PC-9 (cell line): ENCODE measurements around the gene FNIP2. TPM values are rescaled to one million over a fixed set of nuclear protein-coding genes. Genes with fewer than 3 reads are reported as not detected.
"Not testable (repeated sequence)": the region's sequence is repeated elsewhere in the genome, so short reads cannot be mapped to it uniquely, and the experiment has no call there.

ENCODE experiments used
- BruUV-seq: library from RNA; stranded (reverse); fragments of 400-500 nt; replicated peaks from 2 replicates; lab custom pipeline; 2021; lab: Mats Ljungman, UMichigan
- CTCF ChIA-PET: fragments of 300-600 bp; sonication (Branson Sonifier 250); formaldehyde crosslinking; loops from one replicate; lab custom pipeline; 2022; ENCODE audit warnings: antibody characterized with exemption; lab: Charles Lee
- POLR2A ChIA-PET: fragments of 300-600 bp; sonication (Branson Sonifier 250); formaldehyde crosslinking; loops from one replicate; lab custom pipeline; 2022; ENCODE audit warnings: antibody characterized with exemption; ENCODE audit not compliant: unreplicated experiment; lab: Charles Lee
- DNase-seq, 2 experiments: peaks; one replicate each; pipeline versions ENCODE4 v3.0.0 to v3.0.0-alpha.2; 2015 to 2022; ENCODE audit warnings: mixed read lengths in 1 of 2
- H2AFZ ChIP-seq: fragments of 200-600 bp; sonication (generic); 2 replicates; pipeline ENCODE4 v1.8.1; 2017; ENCODE audit warnings: antibody characterized with exemption
- H3F3A ChIP-seq: fragments of 200-600 bp; sonication (generic); 2 replicates; pipeline ENCODE4 v1.8.1; 2017; ENCODE audit warnings: antibody characterized with exemption, mild to moderate bottlenecking, low read depth; ENCODE audit not compliant: insufficient read depth
- H3K27ac ChIP-seq: fragments of 200-600 bp; sonication (generic); 2 replicates; pipeline ENCODE4 v1.6.1; 2016; ENCODE audit warnings: mixed run types
- H3K27me3 ChIP-seq: fragments of 200-600 bp; sonication (generic); 2 replicates; pipeline ENCODE4 v1.6.1; 2016; ENCODE audit warnings: low read depth, mixed run types; ENCODE audit not compliant: insufficient read depth
- H3K36me3 ChIP-seq: fragments of 200-600 bp; sonication (generic); 2 replicates; pipeline ENCODE4 v1.6.1; 2016; ENCODE audit warnings: low read depth, mixed run types
- H3K4me1 ChIP-seq: fragments of 200-600 bp; sonication (generic); replicated peaks from 2 replicates; pipeline ENCODE4 v1.6.1; 2016; ENCODE audit warnings: mixed run types; ENCODE audit not compliant: insufficient read depth
- H3K4me2 ChIP-seq: fragments of 200-600 bp; sonication (generic); 2 replicates; pipeline ENCODE4 v1.6.1; 2017; ENCODE audit warnings: mixed run types
- H3K4me3 ChIP-seq: fragments of 200-600 bp; sonication (generic); 2 replicates; pipeline ENCODE4 v1.6.1; 2016; ENCODE audit warnings: mixed run types
- H3K79me2 ChIP-seq: fragments of 200-600 bp; sonication (generic); 2 replicates; pipeline ENCODE4 v1.6.1; 2017; ENCODE audit warnings: low read depth, mixed run types
- H3K9me2 ChIP-seq: fragments of 200-600 bp; sonication (generic); 2 replicates; pipeline ENCODE4 v1.8.1; 2017; ENCODE audit warnings: mild to moderate bottlenecking; ENCODE audit not compliant: insufficient read depth
- H3K9me3 ChIP-seq: fragments of 200-600 bp; sonication (generic); 2 replicates; pipeline ENCODE4 v1.8.1; 2016; ENCODE audit warnings: low read depth; ENCODE audit not compliant: insufficient read depth
- H4K20me1 ChIP-seq: fragments of 200-600 bp; sonication (generic); 2 replicates; pipeline ENCODE4 v1.8.1; 2017; ENCODE audit not compliant: insufficient read depth
- EZH2 ChIP-seq: fragments of 200-600 bp; sonication (generic); IDR thresholded peaks from 2 replicates; pipeline ENCODE4 v1.8.0; 2017; ENCODE audit warnings: antibody characterized with exemption, low read depth
- intact Hi-C: fragments of 100-400 bp; cut with micrococcal nuclease; formaldehyde crosslinking; loops from one replicate; pipeline ENCODE4 v1.10.0; 2022; ENCODE audit not compliant: unreplicated experiment
- total RNA-seq: library from RNA; stranded (reverse); gene quantifications from 2 replicates; pipeline ENCODE4 v1.2.3, GENCODE V29; 2021
- TF ChIP-seq, protein P1 (sequence below): fragments of 200-600 bp; sonication (generic); conservative IDR thresholded peaks from 2 replicates; pipeline ENCODE4 v1.6.1; 2017; ENCODE audit warnings: mixed run types, antibody characterized with exemption, mild to moderate bottlenecking, moderate library complexity

The FNIP2 gene
- total RNA-seq, 1 experiment from 2014 or later, result 2.5 TPM

DNA sequence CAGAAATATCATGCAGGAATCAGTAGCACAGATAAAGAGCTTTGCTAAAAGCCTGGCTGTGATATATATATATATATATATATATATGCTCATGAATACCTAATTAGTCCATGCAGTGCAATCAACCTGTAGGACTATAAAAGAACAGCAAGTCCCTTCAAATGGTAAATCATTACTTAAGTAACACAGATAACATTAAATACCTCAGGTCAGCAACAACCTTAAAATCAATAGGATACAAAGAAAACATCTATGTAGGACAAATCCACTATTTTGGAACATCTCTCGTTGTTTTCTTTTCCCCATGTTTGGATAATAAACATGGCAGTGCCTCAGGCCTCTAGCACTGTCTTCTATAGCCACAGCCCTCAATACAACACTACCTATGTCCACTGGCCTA, 106.6 kb downstream of the FNIP2 start:
- Histone ChIP-seq H3K9me3 (no peaks in the 10 kb centered on the region), H3K4me3 (no peak overlapping the region), H3K27me3 (no peaks in the 10 kb centered on the region), H2AFZ (no peak overlapping the region), H3K27ac (no peak overlapping the region), H3K4me2 (no peak overlapping the region), H3K36me3 (no peaks in the 10 kb centered on the region), H3K79me2 (no peaks in the 10 kb centered on the region), H3F3A (peaks cover 10% of the 10 kb centered on the region; the same call in 1 of the 2 replicates), H3K4me1 (peaks cover 22% of the 10 kb centered on the region), H3K9me2 (no peaks in the 10 kb centered on the region), H4K20me1 (no peaks in the 10 kb centered on the region)
- BruUV-seq, result no TSS peak
- DNase-seq, result no peak
- CTCF ChIA-PET, result no interaction called here
- TF ChIP-seq, protein P1, sequence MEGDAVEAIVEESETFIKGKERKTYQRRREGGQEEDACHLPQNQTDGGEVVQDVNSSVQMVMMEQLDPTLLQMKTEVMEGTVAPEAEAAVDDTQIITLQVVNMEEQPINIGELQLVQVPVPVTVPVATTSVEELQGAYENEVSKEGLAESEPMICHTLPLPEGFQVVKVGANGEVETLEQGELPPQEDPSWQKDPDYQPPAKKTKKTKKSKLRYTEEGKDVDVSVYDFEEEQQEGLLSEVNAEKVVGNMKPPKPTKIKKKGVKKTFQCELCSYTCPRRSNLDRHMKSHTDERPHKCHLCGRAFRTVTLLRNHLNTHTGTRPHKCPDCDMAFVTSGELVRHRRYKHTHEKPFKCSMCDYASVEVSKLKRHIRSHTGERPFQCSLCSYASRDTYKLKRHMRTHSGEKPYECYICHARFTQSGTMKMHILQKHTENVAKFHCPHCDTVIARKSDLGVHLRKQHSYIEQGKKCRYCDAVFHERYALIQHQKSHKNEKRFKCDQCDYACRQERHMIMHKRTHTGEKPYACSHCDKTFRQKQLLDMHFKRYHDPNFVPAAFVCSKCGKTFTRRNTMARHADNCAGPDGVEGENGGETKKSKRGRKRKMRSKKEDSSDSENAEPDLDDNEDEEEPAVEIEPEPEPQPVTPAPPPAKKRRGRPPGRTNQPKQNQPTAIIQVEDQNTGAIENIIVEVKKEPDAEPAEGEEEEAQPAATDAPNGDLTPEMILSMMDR, result no peak
- no peak for TF ChIP-seq EZH2
- intact Hi-C loops, result loop anchor here (2.0 kb wide), 1 partner anchor 227 kb away; the partner anchor contains the start of gene RAPGEF2
- POLR2A ChIA-PET, result no interaction called here

DNA sequence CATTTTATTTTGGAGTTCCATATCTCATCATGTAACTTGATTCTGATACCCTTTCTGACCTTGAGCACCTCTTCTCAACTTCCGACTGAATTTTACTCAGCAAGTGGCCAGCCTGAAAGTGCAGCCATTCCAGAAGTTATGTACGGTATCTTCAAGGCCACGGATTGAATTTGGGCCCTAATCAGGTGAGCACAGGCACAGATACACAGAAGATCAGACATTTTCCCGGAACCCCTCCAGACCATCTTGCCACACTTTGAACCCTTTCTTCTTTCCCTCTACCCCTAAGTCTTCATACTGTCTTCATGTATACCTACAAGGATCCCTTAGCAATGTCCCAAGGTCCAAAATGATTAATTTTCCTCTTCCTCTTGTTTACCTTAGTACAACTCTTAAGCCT, 108.2 kb downstream of the FNIP2 start:
- no peaks in the 10 kb centered on the region for H3K9me3 ChIP-seq
- BruUV-seq, result no TSS peak

DNA sequence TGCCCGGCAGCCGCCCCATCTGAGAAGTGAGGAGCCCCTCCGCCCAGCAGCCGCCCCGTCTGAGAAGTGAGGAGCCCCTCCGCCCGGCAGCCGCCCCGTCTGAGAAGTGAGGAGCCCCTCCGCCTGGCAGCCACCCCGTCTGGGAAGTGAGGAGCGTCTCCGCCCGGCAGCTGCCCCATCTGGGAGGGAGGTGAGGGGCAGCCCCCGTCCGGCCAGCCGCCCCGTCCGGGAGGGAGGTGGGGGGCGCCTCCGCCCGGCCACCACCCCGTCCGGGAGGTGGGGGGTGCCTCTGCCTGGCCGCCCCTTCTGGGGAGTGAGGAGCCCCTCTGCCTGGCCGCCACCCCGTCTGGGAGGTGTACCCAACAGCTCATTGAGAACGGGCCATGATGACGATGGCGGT, 113.3 kb downstream of the FNIP2 start:
- DNase-seq, CTCF ChIA-PET, H4K20me1 ChIP-seq, H3K4me2 ChIP-seq, H3F3A ChIP-seq, H3K4me3 ChIP-seq, intact Hi-C loops, H3K4me1 ChIP-seq, BruUV-seq, H3K9me2 ChIP-seq, POLR2A ChIA-PET, H2AFZ ChIP-seq, H3K9me3 ChIP-seq, H3K79me2 ChIP-seq, H3K27me3 ChIP-seq, H3K27ac ChIP-seq, H3K36me3 ChIP-seq: not testable (repeated sequence)

More for the DNA sequence above, 108.2 kb downstream of the FNIP2 start:
- no peaks in the 10 kb centered on the region for H3K9me2 ChIP-seq
- H4K20me1 ChIP-seq, result no peaks in the 10 kb centered on the region
- CTCF ChIA-PET, result no interaction called here
- H2AFZ ChIP-seq, result no peak overlapping the region
- no peak overlapping the region for H3K4me3 ChIP-seq
- no peaks in the 10 kb centered on the region for H3K79me2 ChIP-seq
- POLR2A ChIA-PET, result interaction anchor here (0.5 kb wide), 1 partner anchor 183 kb away, joined by 3 read pairs; no protein-coding TSS in a partner anchor
- H3K36me3 ChIP-seq, result no peaks in the 10 kb centered on the region
- no peaks in the 10 kb centered on the region for H3K27me3 ChIP-seq
- intact Hi-C loops, result no loop called here
- DNase-seq, result no peak
- H3K4me1 ChIP-seq, result peaks cover 22% of the 10 kb centered on the region
- H3K27ac ChIP-seq, result no peak overlapping the region
- no peak for TF ChIP-seq EZH2
- TF ChIP-seq, protein P1, result no peak
- H3F3A ChIP-seq, result peaks cover 10% of the 10 kb centered on the region; the same call in 1 of the 2 replicates
- H3K4me2 ChIP-seq, result no peak overlapping the region

DNA sequence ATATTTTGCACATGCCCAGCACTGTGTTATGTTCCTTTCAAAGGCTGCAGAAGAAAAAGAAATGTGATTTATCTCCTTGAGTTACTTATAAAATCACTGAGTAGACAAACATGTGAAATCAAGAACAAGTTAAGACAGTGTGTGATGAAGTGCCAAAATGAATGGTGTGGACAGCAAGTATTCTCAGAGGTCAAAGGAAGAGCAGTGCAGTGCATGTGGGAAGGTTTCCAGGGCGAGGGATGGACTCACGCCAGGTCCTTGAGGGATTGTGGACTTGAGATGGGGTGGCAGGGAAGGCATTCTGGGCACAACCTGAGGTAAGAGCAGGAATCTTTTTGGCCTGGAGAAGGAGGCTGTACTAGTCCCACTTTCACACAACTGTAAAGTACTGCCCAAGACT, 115.5 kb downstream of the FNIP2 start:
- BruUV-seq, result no TSS peak
- TF ChIP-seq, protein P1, result no peak
- no peak for TF ChIP-seq EZH2
- intact Hi-C loops, result no loop called here
- Histone ChIP-seq H3K36me3 (no peaks in the 10 kb centered on the region), H3K4me2 (no peak overlapping the region), H3K27ac (no peak overlapping the region), H4K20me1 (no peaks in the 10 kb centered on the region), H3K79me2 (no peaks in the 10 kb centered on the region), H2AFZ (no peak overlapping the region), H3K4me3 (no peak overlapping the region), H3F3A (no peaks in the 10 kb centered on the region), H3K27me3 (no peaks in the 10 kb centered on the region), H3K9me2 (no peaks in the 10 kb centered on the region), H3K9me3 (no peaks in the 10 kb centered on the region), H3K4me1 (no peaks in the 10 kb centered on the region)
- CTCF ChIA-PET, result no interaction called here
- POLR2A ChIA-PET, result no interaction called here
- DNase-seq, result no peak
